ENCODE results near the gene PHF1. TPM values are rescaled to one million over a fixed set of nuclear protein-coding genes. Genes with fewer than 3 reads are reported as not detected.
"Not testable (repeated sequence)": the region's sequence is repeated elsewhere in the genome, so short reads cannot be mapped to it uniquely, and the experiment has no call there.

Gene PHF1
- total RNA-seq, 1 donor from 2014 or later = 63.6 TPM

DNA sequence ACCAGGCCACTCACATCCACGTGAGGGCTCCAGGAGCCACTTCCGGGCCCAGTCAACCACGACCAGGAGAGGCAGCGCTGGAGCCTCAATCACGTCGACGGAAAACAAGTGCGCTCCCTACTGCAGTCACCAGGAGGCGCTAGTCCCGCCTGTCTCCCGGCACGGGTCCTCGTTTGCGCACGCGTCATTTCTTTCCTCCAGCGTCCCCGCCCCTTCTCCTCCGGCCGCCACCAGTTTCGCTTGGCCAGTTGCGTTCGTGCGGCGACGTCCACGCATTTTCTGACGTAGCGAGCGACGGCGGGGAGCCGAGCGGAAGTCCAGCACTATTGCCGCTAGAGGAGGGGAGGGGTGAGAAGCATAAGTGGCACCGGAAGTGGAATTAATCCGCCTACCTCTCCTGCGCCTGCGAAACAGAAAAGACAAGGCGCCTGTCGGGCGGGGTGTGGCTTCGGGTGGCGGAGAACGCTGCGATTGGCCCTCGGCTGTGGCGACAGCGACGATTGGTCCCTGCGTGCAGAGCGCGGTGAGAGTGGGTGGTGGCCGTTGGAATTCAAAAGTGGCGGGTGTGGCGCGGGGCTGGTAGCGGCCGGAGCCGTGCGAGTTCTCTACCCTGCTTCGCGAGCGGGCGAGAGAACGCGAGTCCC lies 19.4 kb upstream of the PHF1 start, which contains the start of gene KIFC1:
Gene KIFC1 (plus strand): TSS at position 546 of the 644 bp plus-strand sequence. CDS start 163 bp downstream, outside the sequence.
- TF ChIP-seq CTCF (IDR thresholded peaks at IDR 0.05; ENCODE audit: unreplicated experiment) = peak; percentile 94
- H3K4me1 Mint-ChIP-seq = peaks cover 35% of the 10 kb centered on the region

DNA sequence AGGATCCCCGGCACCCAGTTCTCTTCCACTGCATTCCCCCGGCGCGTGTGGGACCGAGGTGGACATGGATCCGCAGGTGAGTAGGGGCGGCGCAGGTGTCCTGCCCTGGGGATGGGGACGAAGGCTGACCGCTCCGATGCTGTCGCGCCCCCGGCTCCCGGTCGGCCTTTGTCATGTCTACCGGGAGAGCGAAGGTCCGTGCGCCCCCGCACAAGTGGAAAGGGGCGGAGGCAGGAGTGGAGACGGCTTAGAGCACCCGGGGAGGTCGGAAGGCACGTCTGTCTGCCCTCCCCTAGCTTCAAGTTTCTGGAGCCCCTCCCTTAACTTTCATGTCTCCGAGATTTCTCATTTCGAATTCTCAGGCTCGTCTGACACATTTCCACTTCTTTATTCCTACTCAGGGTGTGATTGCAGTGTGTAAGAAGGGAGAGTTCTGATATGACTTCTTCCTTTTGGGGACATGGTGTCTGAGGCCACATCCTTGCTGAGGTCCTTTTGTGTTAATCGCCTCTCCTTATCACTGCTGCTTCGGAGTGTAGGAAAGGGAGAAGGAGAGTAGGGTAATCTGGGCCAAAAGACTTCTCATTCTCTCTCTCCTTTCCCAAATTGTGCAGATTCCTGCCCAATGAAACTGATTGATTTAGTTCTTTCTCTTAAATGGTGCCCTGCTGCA lies 18.8 kb upstream of the PHF1 start:
- no peaks in the 10 kb centered on the region for H3K36me3 Mint-ChIP-seq
- H3K9me3 Mint-ChIP-seq = no peaks in the 10 kb centered on the region
- peak overlapping the region; percentile 97 for H3K27ac Mint-ChIP-seq
- peaks cover 35% of the 10 kb centered on the region for H3K4me1 Mint-ChIP-seq
- H3K27me3 Mint-ChIP-seq (ENCODE audit: low read depth) = no peaks in the 10 kb centered on the region
- peak overlapping the region; percentile 83 for H3K4me3 Mint-ChIP-seq
- DNase-seq (ENCODE audit: low spot score in 2 of 2, unreplicated experiment in 2 of 2) = no peak
- TF ChIP-seq CTCF (IDR thresholded peaks at IDR 0.05; ENCODE audit: unreplicated experiment) = no peak

More for the DNA sequence above, 19.4 kb upstream of the PHF1 start, which contains the start of gene KIFC1:
- H3K36me3 Mint-ChIP-seq = no peaks in the 10 kb centered on the region
- H3K9me3 Mint-ChIP-seq = no peaks in the 10 kb centered on the region
- H3K27me3 Mint-ChIP-seq (ENCODE audit: low read depth) = no peaks in the 10 kb centered on the region
- peak within 1 kb of the TSS; percentile 97 for H3K27ac Mint-ChIP-seq
- peak; percentile 98 to 99 for DNase-seq (ENCODE audit: low spot score in 2 of 2, unreplicated experiment in 2 of 2)
- H3K4me3 Mint-ChIP-seq = peak within 1 kb of the TSS; percentile 83

- Mint-ChIP-seq H3K36me3 (no peaks in the 10 kb centered on the region), H3K4me1 (peaks cover 35% of the 10 kb centered on the region), H3K27me3 (ENCODE audit: low read depth) (no peaks in the 10 kb centered on the region), H3K9me3 (no peaks in the 10 kb centered on the region), H3K4me3 (peak overlapping the region; percentile 83), H3K27ac (peak overlapping the region; percentile 97)
- DNase-seq (ENCODE audit: low spot score in 2 of 2, unreplicated experiment in 2 of 2) = no peak
- TF ChIP-seq CTCF (IDR thresholded peaks at IDR 0.05; ENCODE audit: unreplicated experiment) = no peak
Observed at GRCh38 chr6:33392595-33392948, 18.2 kb upstream of the PHF1 start.

GRCh38 chr6:33392979-33393378 lies 17.8 kb upstream of the PHF1 start:
- no peaks in the 10 kb centered on the region for H3K9me3 Mint-ChIP-seq
- peak overlapping the region; percentile 83 for H3K4me3 Mint-ChIP-seq
- no peaks in the 10 kb centered on the region for H3K36me3 Mint-ChIP-seq

DNA sequence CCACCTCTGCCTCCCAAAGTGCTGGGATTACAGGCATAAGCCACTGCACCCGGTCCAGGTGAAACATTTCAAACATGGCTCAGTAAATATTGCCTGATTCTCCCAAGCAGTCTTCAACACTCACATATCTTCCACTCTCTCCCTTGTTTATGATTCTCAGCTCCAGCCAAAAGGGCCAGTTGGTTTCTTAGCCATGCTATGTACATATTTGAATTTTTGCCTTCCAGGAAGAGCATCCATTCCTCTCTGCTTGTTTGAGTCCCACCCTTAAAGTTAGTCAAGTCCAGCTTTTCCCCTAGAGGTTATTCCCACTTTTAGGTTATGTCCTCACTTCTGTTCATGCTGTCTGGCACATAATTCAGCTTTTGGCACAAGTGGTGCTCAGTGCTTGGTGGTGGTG lies 13.3 kb upstream of the PHF1 start:
- Mint-ChIP-seq H3K9me3 (no peaks in the 10 kb centered on the region), H3K36me3 (peaks cover 4% of the 10 kb centered on the region), H3K27me3 (ENCODE audit: low read depth) (no peaks in the 10 kb centered on the region), H3K27ac (no peak overlapping the region), H3K4me1 (peaks cover 20% of the 10 kb centered on the region), H3K4me3 (no peak overlapping the region)
- TF ChIP-seq CTCF (IDR thresholded peaks at IDR 0.05; ENCODE audit: unreplicated experiment) = no peak
- no peak for DNase-seq (ENCODE audit: low spot score in 2 of 2, unreplicated experiment in 2 of 2)

More at GRCh38 chr6:33392979-33393378, 17.8 kb upstream of the PHF1 start:
- no peak for DNase-seq (ENCODE audit: low spot score in 2 of 2, unreplicated experiment in 2 of 2)
- no peak for TF ChIP-seq CTCF (IDR thresholded peaks at IDR 0.05; ENCODE audit: unreplicated experiment)
- H3K27me3 Mint-ChIP-seq (ENCODE audit: low read depth) = no peaks in the 10 kb centered on the region
- peak overlapping the region; percentile 97 for H3K27ac Mint-ChIP-seq
- peaks cover 35% of the 10 kb centered on the region for H3K4me1 Mint-ChIP-seq

DNA sequence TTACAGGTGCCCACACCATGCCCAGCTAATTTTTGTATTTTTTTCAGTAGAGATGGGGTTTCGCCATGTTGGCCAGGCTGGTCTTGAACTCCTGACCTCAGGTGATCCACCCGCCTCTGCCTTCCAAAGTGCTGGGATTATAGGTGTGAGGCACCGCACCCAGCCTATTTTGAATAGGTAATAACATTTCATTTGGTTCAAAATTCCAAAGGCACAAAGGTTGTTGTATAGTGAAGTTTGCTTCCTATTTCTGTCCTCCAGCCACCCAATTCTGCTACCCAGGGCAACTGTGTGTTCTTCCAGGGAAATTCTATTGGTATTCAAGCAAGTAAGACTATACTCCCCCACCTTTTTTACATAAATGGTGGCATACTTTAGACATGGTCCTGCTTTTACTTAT lies 12.2 kb upstream of the PHF1 start:
- not testable (repeated sequence) for H3K4me3 Mint-ChIP-seq; H3K27me3 Mint-ChIP-seq (ENCODE audit: low read depth); H3K27ac Mint-ChIP-seq; H3K36me3 Mint-ChIP-seq; DNase-seq (ENCODE audit: low spot score in 2 of 2, unreplicated experiment in 2 of 2); H3K9me3 Mint-ChIP-seq
- peaks cover 13% of the 10 kb centered on the region for H3K4me1 Mint-ChIP-seq

DNA sequence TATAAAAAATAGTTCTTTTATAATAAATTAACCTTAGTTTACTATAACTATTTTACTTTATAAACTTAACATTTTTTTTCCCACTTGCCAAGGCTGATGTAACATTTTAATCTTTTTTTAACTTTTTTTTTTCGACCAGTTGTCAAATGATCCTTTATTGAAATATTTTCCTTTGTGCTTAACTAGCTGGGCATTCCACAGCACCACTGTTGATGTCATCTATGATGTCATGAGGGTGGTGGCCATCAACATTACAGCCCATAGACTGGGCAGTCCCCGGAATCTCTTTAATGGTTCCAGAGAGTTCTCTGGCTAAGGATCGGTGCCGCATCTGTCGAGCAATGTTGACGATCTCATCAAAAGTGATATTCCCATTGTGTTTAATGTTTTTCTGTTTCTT lies 10.9 kb upstream of the PHF1 start:
- not testable (repeated sequence) for DNase-seq (ENCODE audit: low spot score in 2 of 2, unreplicated experiment in 2 of 2); H3K27ac Mint-ChIP-seq; H3K4me1 Mint-ChIP-seq; H3K4me3 Mint-ChIP-seq; H3K27me3 Mint-ChIP-seq (ENCODE audit: low read depth); H3K9me3 Mint-ChIP-seq
- H3K36me3 Mint-ChIP-seq = peaks cover 13% of the 10 kb centered on the region

All from mesothelial cell of epicardium (in vitro differentiated cells).